Measurements from ENCODE around the gene ZC3H10. TPM values are rescaled to one million over a fixed set of nuclear protein-coding genes. Genes with fewer than 3 reads are reported as not detected.

ZC3H10 gene
- polyA plus RNA-seq, 4 donors: 1.1 to 4.0 (median 2.1) TPM

DNA sequence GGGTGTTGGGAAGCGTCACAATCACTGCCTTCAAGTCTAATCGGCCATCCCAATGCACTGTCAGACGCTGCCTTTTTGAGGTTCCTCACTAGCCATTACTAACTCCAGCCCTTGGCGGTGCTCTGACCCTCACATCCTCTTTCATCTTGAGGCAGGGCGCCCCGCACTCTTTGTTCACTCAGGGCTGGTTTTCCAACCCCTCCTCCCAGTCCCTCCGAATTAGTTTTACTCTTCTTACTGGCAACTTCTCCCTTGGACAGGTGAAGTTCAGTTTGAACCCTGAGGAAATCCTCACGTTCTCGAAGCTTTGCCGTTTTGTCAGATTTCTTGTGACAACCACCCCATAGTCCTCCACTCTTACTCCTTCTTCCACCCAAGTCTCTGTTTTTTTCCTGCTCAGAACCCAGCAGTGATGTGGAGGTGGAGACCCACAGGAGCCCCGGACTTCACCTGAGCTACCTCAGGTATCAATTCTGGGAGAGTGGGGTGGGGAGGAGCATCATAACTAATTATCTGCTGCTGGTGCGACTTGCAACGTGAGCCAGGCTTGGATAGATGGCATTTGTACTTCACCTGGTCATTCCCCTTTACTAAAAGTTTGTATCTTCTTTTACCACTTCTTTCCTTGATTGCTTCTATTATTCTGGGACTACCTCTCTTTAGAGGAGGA lies 757 bp downstream of the ZC3H10 start:
- WGBS, 3 donors: 1 to 8% (median 1%) methylated on average over 13 of the region's 13 CpGs

DNA sequence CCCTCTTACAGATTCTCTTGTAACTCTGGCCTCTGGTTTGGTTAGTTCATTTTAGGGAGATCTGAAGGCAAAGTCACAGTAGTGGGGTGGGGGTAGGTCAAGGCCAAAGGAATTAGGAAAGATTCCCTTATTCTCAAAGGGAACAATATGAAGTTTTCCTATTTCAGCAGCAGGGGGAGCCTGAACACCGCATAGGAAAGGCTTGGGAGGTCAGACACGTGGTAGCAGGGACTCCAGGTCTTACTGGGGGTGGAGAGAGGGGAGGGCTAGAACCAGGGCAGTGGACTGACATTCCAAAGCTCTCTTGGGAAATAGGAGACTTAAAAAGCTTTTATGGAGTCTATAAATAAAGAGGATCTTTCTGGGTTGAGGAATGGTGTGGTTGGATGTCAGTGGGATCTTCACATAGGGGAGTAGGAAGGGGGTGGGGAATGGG lies 1.3 kb downstream of the ZC3H10 start:
- peak overlapping the region in 1 of 3 donors; percentile 78 for H3K4me3 ChIP-seq (ENCODE audit: low read depth in 1 of 3, low read length in 3 of 3)
- WGBS, 3 donors: 0 to 2% (median 0%) methylated on average over 2 of the region's 2 CpGs
- H3K4me1 ChIP-seq (ENCODE audit: control insufficient read depth in 3 of 3, insufficient read depth in 2 of 3, low read depth in 1 of 3, low read length in 2 of 3): peaks cover 0 to 20% (median 5%) of the 10 kb centered on the region in 3 donors

More for the DNA sequence above, 757 bp downstream of the ZC3H10 start:
- no peaks in the 10 kb centered on the region for H3K9me3 ChIP-seq (ENCODE audit: control insufficient read depth in 2 of 2, insufficient read depth in 1 of 2, low read depth in 1 of 2, low read length in 1 of 2)
- peaks cover 0 to 20% (median 5%) of the 10 kb centered on the region in 3 donors for H3K4me1 ChIP-seq (ENCODE audit: control insufficient read depth in 3 of 3, insufficient read depth in 2 of 3, low read depth in 1 of 3, low read length in 2 of 3)
- peak overlapping the region; percentile 90 to 96 (median 96) for H3K27ac ChIP-seq (ENCODE audit: low read depth in 1 of 3, low read length in 2 of 3)
- DNase-seq (no peak), FAIRE-seq (no peak)
- H3K27me3 ChIP-seq (ENCODE audit: control insufficient read depth in 3 of 3, insufficient read depth in 3 of 3, low read length in 3 of 3): no peaks in the 10 kb centered on the region
- peaks cover under 1 to 29% (median 5%) of the 10 kb centered on the region in 3 donors for H3K36me3 ChIP-seq (ENCODE audit: control insufficient read depth in 3 of 3, insufficient read depth in 2 of 3, low read depth in 1 of 3, low read length in 3 of 3)
- peak overlapping the region; percentile 42 to 78 (median 68) for H3K4me3 ChIP-seq (ENCODE audit: low read depth in 1 of 3, low read length in 3 of 3)

DNA sequence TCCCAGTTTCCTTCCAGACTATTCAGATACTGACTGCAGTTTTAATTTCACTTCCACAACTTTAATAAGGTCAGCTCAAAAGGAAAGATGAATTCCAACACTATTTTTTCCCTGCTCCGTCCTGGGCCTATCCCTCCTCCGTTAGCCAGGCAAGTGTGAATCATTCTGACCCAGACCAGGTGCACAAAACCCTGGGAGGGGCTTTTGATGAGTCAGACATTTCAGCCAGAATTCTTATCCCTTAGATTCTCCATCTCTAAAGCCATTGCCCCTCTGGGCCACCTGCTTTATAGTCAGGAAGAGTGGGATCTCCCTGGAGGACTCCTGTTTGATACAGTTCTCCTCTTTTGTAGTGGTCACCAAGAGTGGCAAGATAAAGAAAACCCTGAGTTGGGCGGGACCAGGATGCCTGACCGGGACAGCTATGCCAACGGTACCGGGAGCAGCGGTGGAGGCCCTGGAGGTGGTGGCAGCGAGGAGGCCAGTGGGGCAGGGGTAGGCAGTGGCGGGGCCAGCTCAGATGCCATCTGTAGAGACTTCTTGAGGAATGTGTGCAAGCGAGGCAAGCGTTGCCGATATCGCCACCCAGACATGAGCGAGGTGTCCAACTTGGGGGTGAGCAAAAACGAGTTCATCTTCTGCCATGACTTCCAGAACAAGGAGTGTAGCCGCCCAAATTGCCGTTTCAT lies 2.2 kb downstream of the ZC3H10 start:
- peaks cover 0 to 29% (median 5%) of the 10 kb centered on the region in 3 donors for H3K36me3 ChIP-seq (ENCODE audit: control insufficient read depth in 3 of 3, insufficient read depth in 2 of 3, low read depth in 1 of 3, low read length in 3 of 3)
- peaks cover 0 to 17% (median 5%) of the 10 kb centered on the region in 3 donors for H3K4me1 ChIP-seq (ENCODE audit: control insufficient read depth in 3 of 3, insufficient read depth in 2 of 3, low read depth in 1 of 3, low read length in 2 of 3)
- no peak overlapping the region for H3K4me3 ChIP-seq (ENCODE audit: low read depth in 1 of 3, low read length in 3 of 3)
- H3K9me3 ChIP-seq (ENCODE audit: control insufficient read depth in 2 of 2, insufficient read depth in 1 of 2, low read depth in 1 of 2, low read length in 1 of 2): no peaks in the 10 kb centered on the region
- DNase-seq: no peak
- H3K27ac ChIP-seq (ENCODE audit: low read depth in 1 of 3, low read length in 2 of 3): no peak overlapping the region
- FAIRE-seq: no peak
- WGBS, 3 donors: 92 to 94% (median 93%) methylated on average over 17 of the region's 17 CpGs
- H3K27me3 ChIP-seq (ENCODE audit: control insufficient read depth in 3 of 3, insufficient read depth in 3 of 3, low read length in 3 of 3): no peaks in the 10 kb centered on the region

More for the DNA sequence above, 1.3 kb downstream of the ZC3H10 start:
- Histone ChIP-seq H3K27me3 (ENCODE audit: control insufficient read depth in 3 of 3, insufficient read depth in 3 of 3, low read length in 3 of 3) (no peaks in the 10 kb centered on the region), H3K9me3 (ENCODE audit: control insufficient read depth in 2 of 2, insufficient read depth in 1 of 2, low read depth in 1 of 2, low read length in 1 of 2) (no peaks in the 10 kb centered on the region), H3K36me3 (ENCODE audit: control insufficient read depth in 3 of 3, insufficient read depth in 2 of 3, low read depth in 1 of 3, low read length in 3 of 3) (peaks cover 0 to 29% (median 5%) of the 10 kb centered on the region in 3 donors), H3K27ac (ENCODE audit: low read depth in 1 of 3, low read length in 2 of 3) (peak overlapping the region in 1 of 3 donors; percentile 96)
- FAIRE-seq (no peak), DNase-seq (peak; percentile 85 to 90)

DNA sequence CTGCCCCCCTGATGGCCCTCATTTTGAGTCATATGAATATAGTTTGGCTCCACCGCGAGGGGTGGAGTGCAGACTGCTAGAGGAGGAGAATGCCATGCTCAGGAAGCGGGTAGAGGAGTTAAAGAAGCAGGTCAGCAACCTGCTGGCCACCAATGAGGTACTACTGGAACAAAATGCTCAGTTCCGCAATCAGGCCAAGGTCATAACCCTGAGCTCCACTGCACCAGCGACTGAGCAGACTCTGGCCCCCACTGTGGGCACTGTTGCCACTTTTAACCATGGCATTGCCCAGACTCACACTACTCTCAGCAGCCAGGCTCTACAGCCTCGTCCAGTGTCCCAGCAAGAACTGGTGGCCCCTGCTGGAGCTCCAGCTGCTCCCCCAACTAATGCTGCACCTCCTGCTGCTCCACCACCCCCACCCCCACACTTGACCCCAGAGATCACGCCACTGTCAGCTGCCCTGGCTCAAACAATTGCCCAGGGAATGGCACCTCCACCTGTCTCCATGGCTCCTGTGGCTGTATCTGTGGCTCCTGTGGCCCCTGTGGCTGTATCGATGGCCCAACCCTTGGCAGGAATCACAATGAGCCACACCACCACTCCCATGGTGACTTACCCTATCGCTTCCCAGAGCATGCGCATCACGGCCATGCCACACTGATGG lies 3.3 kb downstream of the ZC3H10 start:
- no peak for FAIRE-seq
- peaks cover 0 to 22% (median 5%) of the 10 kb centered on the region in 3 donors for H3K4me1 ChIP-seq (ENCODE audit: control insufficient read depth in 3 of 3, insufficient read depth in 2 of 3, low read depth in 1 of 3, low read length in 2 of 3)
- H3K36me3 ChIP-seq (ENCODE audit: control insufficient read depth in 3 of 3, insufficient read depth in 2 of 3, low read depth in 1 of 3, low read length in 3 of 3): peaks cover 0 to 29% (median 5%) of the 10 kb centered on the region in 3 donors

DNA sequence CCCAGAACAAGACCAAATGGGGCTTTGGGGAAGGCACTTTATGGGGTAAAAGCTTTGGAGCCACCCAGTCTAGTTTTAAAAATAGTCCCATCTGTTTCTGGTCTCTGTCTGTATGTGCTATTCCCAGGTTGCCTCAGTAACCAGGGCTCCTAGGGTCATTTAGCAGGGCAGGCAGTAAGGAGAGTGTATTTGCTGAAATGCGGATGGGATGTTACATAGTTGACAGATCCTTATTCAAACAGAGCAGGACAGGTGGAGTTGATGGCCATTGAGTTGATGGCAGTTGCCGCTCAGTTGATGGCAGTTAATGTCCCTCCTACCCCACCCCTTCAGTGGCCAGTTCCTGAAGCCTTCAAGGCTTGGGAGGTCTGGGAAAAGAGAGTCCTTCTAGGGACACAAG lies 4.6 kb downstream of the ZC3H10 start:
- DNase-seq (no peak), FAIRE-seq (no peak)
- Histone ChIP-seq H3K27ac (ENCODE audit: low read depth in 1 of 3, low read length in 2 of 3) (no peak overlapping the region), H3K9me3 (ENCODE audit: control insufficient read depth in 2 of 2, insufficient read depth in 1 of 2, low read depth in 1 of 2, low read length in 1 of 2) (no peaks in the 10 kb centered on the region), H3K27me3 (ENCODE audit: control insufficient read depth in 3 of 3, insufficient read depth in 3 of 3, low read length in 3 of 3) (no peaks in the 10 kb centered on the region), H3K4me3 (ENCODE audit: low read depth in 1 of 3, low read length in 3 of 3) (no peak overlapping the region), H3K4me1 (ENCODE audit: control insufficient read depth in 3 of 3, insufficient read depth in 2 of 3, low read depth in 1 of 3, low read length in 2 of 3) (peaks cover 0 to 35% (median 5%) of the 10 kb centered on the region in 3 donors), H3K36me3 (ENCODE audit: control insufficient read depth in 3 of 3, insufficient read depth in 2 of 3, low read depth in 1 of 3, low read length in 3 of 3) (peaks cover 0 to 28% (median 5%) of the 10 kb centered on the region in 3 donors)
- WGBS, 3 donors: 85 to 94% (median 88%) methylated on average over 2 of the region's 2 CpGs

More for the DNA sequence above, 3.3 kb downstream of the ZC3H10 start:
- no peak for DNase-seq
- Histone ChIP-seq H3K4me3 (ENCODE audit: low read depth in 1 of 3, low read length in 3 of 3) (no peak overlapping the region), H3K27ac (ENCODE audit: low read depth in 1 of 3, low read length in 2 of 3) (no peak overlapping the region), H3K27me3 (ENCODE audit: control insufficient read depth in 3 of 3, insufficient read depth in 3 of 3, low read length in 3 of 3) (no peaks in the 10 kb centered on the region), H3K9me3 (ENCODE audit: control insufficient read depth in 2 of 2, insufficient read depth in 1 of 2, low read depth in 1 of 2, low read length in 1 of 2) (no peaks in the 10 kb centered on the region)
- 87 to 92% (median 92%) methylated on average over 11 of the region's 11 CpGs for WGBS, 3 donors

DNA sequence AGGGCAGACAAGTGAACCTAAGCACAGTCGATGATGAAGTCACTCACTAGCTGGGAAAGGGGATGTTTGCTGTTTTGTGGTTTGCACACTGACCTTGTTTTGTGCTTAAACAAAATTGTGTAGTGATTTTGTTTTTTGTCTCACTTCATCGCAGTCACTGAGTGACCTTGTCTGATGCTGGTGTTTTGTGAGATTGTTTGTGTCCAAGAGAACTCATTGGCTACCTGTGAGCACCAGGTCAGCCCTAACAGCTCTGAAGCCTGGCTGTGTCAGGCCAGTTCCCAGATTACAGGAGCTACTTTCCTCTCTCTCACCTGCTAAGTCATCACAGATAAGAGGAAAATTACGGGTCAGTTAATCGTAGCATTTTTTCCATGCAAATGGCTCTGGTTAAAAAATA lies 6.1 kb downstream of the ZC3H10 start:
- 73 to 75% (median 73%) methylated on average over 4 of the region's 4 CpGs for WGBS, 3 donors

DNA sequence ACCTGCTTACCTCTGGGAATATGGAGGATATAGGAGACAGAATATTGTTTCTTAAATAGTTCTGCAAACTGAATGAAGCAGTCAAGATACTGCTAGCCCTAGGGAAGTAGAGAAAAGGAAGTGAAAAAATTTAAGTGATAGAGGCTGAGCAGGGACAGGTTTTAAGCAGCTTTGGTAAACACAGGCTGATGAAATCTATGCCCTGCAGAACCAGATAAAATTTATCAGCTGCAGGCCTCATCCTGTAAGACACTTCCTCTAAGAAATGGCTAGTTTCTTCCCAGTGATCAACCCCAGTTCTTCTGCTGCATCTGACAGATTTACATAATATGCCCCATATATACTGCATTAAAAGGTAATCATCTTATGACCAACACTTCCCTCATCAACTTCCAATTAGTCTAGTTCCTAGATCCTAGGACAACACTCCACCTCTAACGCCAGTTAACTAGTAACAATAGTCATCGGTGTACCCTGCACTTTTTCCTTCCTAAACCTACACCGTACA lies 8.7 kb downstream of the ZC3H10 start:
- Histone ChIP-seq H3K36me3 (ENCODE audit: control insufficient read depth in 3 of 3, insufficient read depth in 2 of 3, low read depth in 1 of 3, low read length in 3 of 3) (peaks cover 0 to 26% (median 0%) of the 10 kb centered on the region in 3 donors), H3K27ac (ENCODE audit: low read depth in 1 of 3, low read length in 2 of 3) (peak overlapping the region; percentile 62 to 93 (median 85)), H3K4me3 (ENCODE audit: low read depth in 1 of 3, low read length in 3 of 3) (no peak overlapping the region), H3K4me1 (ENCODE audit: control insufficient read depth in 3 of 3, insufficient read depth in 2 of 3, low read depth in 1 of 3, low read length in 2 of 3) (peaks cover 0 to 32% (median 0%) of the 10 kb centered on the region in 3 donors), H3K9me3 (ENCODE audit: control insufficient read depth in 2 of 2, insufficient read depth in 1 of 2, low read depth in 1 of 2, low read length in 1 of 2) (no peaks in the 10 kb centered on the region), H3K27me3 (ENCODE audit: control insufficient read depth in 3 of 3, insufficient read depth in 3 of 3, low read length in 3 of 3) (no peaks in the 10 kb centered on the region)
- DNase-seq (peak in 1 of 2 donors; percentile 26), FAIRE-seq (no peak)
- 32 to 45% (median 44%) methylated on average over 3 of the region's 3 CpGs for WGBS, 3 donors

More for the DNA sequence above, 6.1 kb downstream of the ZC3H10 start:
- Histone ChIP-seq H3K27me3 (ENCODE audit: control insufficient read depth in 3 of 3, insufficient read depth in 3 of 3, low read length in 3 of 3) (no peaks in the 10 kb centered on the region), H3K36me3 (ENCODE audit: control insufficient read depth in 3 of 3, insufficient read depth in 2 of 3, low read depth in 1 of 3, low read length in 3 of 3) (peaks cover 0 to 25% (median 5%) of the 10 kb centered on the region in 3 donors), H3K27ac (ENCODE audit: low read depth in 1 of 3, low read length in 2 of 3) (no peak overlapping the region), H3K4me3 (ENCODE audit: low read depth in 1 of 3, low read length in 3 of 3) (no peak overlapping the region), H3K4me1 (ENCODE audit: control insufficient read depth in 3 of 3, insufficient read depth in 2 of 3, low read depth in 1 of 3, low read length in 2 of 3) (peaks cover 0 to 33% (median under 1%) of the 10 kb centered on the region in 3 donors), H3K9me3 (ENCODE audit: control insufficient read depth in 2 of 2, insufficient read depth in 1 of 2, low read depth in 1 of 2, low read length in 1 of 2) (no peaks in the 10 kb centered on the region)
- FAIRE-seq (no peak), DNase-seq (no peak)

DNA sequence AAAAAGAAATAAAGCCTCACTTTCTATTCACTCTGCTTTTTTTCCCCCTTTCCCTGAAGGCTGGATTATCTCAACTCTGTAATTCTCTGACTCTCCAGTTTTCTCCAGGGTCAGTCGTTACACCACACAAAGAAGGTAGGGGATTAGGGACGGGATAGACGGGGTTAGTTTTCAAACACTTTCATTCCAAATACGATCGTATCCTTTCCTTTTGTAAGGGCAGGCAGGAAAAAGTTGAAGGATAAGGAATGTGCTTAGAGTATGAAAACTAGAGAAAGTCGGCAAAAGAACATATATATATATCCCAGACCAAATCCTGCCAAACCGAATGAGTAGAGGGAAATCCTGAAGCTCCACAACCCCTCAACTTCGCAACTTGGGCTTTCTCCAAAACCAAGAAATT lies 9.4 kb downstream of the ZC3H10 start:
- Histone ChIP-seq H3K9me3 (ENCODE audit: control insufficient read depth in 2 of 2, insufficient read depth in 1 of 2, low read depth in 1 of 2, low read length in 1 of 2) (no peaks in the 10 kb centered on the region), H3K36me3 (ENCODE audit: control insufficient read depth in 3 of 3, insufficient read depth in 2 of 3, low read depth in 1 of 3, low read length in 3 of 3) (peaks cover 2 to 28% (median 2%) of the 10 kb centered on the region in 3 donors), H3K4me3 (ENCODE audit: low read depth in 1 of 3, low read length in 3 of 3) (peak overlapping the region in 2 of 3 donors; percentile 14 to 94), H3K27ac (ENCODE audit: low read depth in 1 of 3, low read length in 2 of 3) (peak overlapping the region; percentile 62 to 93 (median 83)), H3K4me1 (ENCODE audit: control insufficient read depth in 3 of 3, insufficient read depth in 2 of 3, low read depth in 1 of 3, low read length in 2 of 3) (peaks cover 0 to 32% (median 0%) of the 10 kb centered on the region in 3 donors), H3K27me3 (ENCODE audit: control insufficient read depth in 3 of 3, insufficient read depth in 3 of 3, low read length in 3 of 3) (no peaks in the 10 kb centered on the region)
- WGBS, 3 donors: 0 to 3% (median 1%) methylated on average over 8 of the region's 8 CpGs
- DNase-seq (no peak), FAIRE-seq (no peak)

All from small intestine (tissue), 7 donors.